Measurements from ENCODE around the gene NPTX1.
"Not testable (repeated sequence)": the region's sequence is repeated elsewhere in the genome, so short reads cannot be mapped to it uniquely, and the experiment has no call there.

NPTX1 gene, protein sequence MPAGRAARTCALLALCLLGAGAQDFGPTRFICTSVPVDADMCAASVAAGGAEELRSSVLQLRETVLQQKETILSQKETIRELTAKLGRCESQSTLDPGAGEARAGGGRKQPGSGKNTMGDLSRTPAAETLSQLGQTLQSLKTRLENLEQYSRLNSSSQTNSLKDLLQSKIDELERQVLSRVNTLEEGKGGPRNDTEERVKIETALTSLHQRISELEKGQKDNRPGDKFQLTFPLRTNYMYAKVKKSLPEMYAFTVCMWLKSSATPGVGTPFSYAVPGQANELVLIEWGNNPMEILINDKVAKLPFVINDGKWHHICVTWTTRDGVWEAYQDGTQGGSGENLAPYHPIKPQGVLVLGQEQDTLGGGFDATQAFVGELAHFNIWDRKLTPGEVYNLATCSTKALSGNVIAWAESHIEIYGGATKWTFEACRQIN
- 0 to 1.6 (median 0.10) reads per million in 18 experiments for total RNA-seq

- no peak for DNase-seq
These were observed at the start of gene NPTX1 for GRCh38 chr17:80475910-80476876. Gene NPTX1 (minus strand): TSS chr17:80476607. CDS start chr17:80476446, 161 bp downstream.

GRCh38 chr17:80523956-80524712, 47.7 kb upstream of the NPTX1 start:
- no peak for DNase-seq

GRCh38 chr17:80523054-80523744, 46.8 kb upstream of the NPTX1 start:
- no peak for DNase-seq

DNA sequence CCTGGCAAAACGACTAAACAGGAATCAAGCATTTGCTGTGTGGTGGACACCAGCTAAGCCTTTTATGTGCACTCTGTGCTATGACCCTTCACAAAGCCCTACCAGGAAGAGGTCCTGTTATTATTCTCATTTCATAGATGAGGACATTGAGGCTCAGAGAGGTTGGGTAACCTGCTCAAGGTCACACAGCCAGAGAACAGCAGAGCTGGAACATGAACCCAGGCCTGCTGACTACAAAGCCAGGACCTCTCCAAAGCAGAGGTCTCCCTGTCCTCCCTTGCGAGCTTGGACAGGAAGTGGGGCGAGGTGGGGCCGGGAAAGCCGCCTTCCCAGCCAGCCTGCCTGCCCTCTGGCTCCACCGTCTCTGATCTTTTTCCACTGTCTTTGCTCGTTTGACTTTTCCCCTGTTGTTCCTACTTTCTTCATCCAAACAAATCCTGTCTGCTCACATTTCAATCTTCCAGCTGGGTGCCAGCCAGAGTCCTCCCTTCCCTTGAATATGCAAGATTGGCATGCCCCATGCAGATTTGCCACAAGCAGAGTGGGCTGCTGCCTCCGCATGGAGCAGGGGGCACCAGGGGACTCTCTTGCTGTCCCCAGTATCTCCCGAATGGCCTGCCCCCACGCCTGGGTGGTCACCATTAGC, 44.5 kb upstream of the NPTX1 start:
- DNase-seq = no peak

DNA sequence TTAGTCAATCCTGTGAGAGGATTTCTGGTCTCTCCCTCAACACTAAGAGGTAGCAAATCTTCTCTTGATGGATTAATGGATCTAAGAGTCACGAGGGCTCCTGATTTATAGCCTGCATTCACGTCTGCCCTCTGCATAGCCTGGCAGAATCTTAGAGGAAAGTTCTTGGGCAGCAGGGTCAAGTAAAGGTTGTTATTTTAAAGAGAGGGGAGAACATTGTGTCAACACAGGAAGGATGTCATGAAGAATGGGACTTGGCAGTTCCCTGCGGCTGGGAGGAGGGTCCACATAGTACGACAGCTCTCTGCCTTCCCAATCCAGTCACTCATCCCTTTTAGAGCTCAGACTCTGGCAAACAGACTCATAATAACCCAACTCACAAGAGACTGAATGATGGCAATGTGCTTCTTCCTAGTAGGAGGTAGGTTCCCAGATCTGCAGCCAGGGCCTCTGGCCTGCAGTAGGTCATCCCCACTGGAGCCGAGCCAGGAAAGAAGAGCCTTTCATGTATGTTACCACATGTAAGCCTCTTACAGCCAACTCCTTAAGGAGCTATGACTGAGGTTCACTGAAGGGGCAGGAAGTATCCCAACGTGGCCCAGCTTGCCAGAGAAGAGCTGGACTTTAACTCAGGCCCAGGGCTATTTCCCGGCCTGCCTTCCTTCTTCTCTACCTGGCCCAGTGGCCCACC, 42.8 kb upstream of the NPTX1 start:
- DNase-seq = no peak

DNA sequence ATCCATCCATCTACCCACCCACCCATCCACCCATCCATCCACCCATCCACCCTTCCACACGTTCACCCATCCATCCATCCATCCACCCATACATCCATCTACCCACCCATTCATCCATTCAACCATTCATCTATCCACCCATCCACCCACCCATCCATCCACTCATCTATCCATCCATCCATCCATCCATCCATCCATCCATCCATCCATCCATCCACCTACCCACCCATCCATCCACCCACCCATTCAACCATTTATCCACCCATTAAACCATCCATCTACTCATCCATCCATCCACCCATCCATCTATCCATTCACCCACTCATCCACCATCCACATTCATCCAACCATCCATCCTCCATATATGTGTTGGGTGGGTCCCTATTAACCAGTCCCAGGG, 42.0 kb upstream of the NPTX1 start:
- DNase-seq = no peak

- DNase-seq = no peak
These were observed 41.2 kb upstream of the NPTX1 start for GRCh38 chr17:80517641-80518040.

GRCh38 chr17:80516171-80516932, 39.9 kb upstream of the NPTX1 start:
- DNase-seq = no peak

- no peak for DNase-seq
These were observed 37.5 kb upstream of the NPTX1 start for GRCh38 chr17:80513892-80514291.

GRCh38 chr17:80513201-80513600, 36.8 kb upstream of the NPTX1 start:
- no peak for DNase-seq

DNA sequence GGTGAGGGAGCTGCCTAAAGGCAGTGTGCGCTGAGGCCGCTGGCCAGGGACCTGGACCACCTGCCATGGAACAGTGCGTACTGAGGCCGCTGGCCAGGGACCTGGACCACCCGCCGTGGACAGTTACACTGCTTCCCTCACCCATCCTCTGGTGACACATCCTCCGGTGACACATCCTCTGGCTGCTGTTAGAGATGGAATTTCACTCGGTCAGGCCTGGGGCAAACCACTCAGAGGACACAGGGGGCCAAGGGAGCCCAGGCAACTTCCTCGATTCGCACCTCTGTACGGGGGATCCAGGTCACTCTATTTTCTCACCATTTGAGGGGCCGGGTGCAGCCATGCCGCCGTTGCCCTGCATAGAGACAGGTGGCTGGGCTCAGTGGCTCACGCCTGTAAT, 35.8 kb upstream of the NPTX1 start:
- no peak for DNase-seq

- no peak for DNase-seq
These were observed 35.1 kb upstream of the NPTX1 start for GRCh38 chr17:80511222-80512180.

GRCh38 chr17:80510772-80511171, 34.4 kb upstream of the NPTX1 start:
- DNase-seq = no peak

DNA sequence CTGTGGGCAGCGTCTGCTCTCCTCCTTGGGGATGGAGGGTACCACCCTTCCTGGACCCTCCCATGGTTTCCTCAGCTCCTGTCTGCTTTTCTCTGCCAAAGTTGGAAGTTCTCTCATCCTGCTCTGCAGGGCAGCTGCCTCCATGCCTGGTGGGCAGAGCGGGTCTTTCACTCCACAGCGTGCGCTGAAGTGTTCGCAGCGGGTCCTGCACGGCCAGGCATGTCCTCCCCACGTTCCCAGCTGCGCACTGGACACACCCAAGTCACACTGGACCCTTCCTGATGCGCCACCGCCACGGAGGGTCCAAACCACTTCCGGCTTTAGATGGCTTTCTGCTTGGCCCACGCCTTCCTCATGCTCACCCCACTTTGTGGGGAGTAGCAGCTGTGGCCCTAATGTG, 33.7 kb upstream of the NPTX1 start:
- DNase-seq = no peak

DNA sequence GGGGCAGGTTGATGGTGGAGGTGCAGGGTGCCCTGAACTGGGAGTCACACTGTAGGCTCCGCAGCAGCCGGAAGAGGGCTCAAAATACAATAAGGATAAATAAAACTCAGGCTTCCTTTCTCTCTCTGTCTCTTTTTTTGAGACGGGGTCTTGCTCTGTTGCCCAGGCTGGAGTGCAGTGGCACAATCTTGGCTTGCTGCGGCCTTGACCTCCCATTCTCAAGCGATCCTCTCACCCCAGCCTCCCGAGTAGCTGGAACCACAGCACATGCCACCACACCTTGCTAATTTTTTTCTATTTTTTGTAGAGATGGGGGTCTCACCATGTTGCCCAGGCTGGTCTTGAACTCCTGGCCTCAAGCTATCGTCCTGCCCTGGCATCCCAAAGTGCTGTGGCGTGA, 32.9 kb upstream of the NPTX1 start:
- no peak for DNase-seq

GRCh38 chr17:80507965-80508364, 31.6 kb upstream of the NPTX1 start:
- no peak for DNase-seq

DNA sequence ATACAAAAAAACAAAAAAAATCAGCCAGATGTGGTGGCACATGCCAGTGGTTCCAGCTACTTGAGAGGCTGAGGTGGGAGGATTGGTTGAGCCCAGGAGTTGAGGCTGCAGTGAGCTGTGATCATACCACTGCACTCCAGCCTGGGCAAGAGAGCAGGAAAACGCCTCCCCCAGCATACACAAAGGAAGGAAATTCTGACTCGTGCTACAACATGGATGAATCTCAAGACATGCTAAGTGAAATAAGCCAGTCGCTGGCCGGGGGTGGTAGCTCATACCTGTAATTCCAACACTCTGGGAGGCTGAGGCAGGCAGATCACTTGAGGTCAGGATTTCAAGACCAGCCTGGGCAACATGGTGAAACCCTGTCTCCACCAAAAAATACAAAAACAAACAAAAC, 30.8 kb upstream of the NPTX1 start:
- not testable (repeated sequence) for DNase-seq

- DNase-seq = no peak
These were observed 28.4 kb upstream of the NPTX1 start for GRCh38 chr17:80504686-80505413.

Data from inflammatory macrophage (primary cell).